Transverse colon (tissue), 4 donors: Measurements from ENCODE around the gene GNB3.

Experiments
- EP300 ChIP-seq: sonication (generic); formaldehyde crosslinking; IDR thresholded peaks from one replicate; pipeline ENCODE4 v1.6.1; 2017; ENCODE audit warnings: antibody characterized with exemption, low read depth
- POLR2AphosphoS5 ChIP-seq, 3 donors: sonication (generic); formaldehyde crosslinking; IDR thresholded peaks; one replicate each; pipeline ENCODE4 v1.6.1; 2016; ENCODE audit warnings: antibody characterized with exemption in 3 of 3
- TF ChIP-seq, protein P1 (sequence below), 5 experiments: fragments of 200-600 bp in 3 of 5; fragments of 450-650 bp in 2 of 5; sonication (generic) in 3 of 5; IDR thresholded peaks; 1 replicate in 2 of 5; 2 replicates in 3 of 5; pipeline ENCODE4 v1.5.1; 2016 to 2017; ENCODE audit warnings: antibody characterized with exemption in 5 of 5, inconsistent platforms in 3 of 5, mild to moderate bottlenecking in 2 of 5, moderate library complexity in 1 of 5

DNA sequence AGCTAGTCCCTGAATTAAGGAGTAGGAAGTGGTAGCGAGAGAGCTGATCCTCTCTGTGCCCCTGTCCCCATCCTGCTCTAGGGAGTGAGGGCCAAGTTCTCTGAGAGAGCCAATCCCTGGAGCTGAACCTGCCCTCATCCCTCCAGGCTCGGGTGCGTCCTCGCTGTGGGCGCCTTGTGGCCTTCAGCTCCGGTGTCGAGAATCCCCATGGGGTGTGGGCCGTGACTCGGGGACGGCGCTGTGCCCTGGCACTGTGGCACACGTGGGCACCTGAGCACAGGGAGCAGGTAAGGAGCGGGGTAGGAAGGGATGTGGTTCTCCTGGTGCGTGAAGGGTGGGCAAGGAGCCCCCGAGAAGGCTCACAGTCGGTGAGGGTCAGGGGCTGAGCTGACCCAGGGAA, 1.9 kb upstream of the GNB3 start:
- no peak for TF ChIP-seq EP300
- TF ChIP-seq, protein P1, sequence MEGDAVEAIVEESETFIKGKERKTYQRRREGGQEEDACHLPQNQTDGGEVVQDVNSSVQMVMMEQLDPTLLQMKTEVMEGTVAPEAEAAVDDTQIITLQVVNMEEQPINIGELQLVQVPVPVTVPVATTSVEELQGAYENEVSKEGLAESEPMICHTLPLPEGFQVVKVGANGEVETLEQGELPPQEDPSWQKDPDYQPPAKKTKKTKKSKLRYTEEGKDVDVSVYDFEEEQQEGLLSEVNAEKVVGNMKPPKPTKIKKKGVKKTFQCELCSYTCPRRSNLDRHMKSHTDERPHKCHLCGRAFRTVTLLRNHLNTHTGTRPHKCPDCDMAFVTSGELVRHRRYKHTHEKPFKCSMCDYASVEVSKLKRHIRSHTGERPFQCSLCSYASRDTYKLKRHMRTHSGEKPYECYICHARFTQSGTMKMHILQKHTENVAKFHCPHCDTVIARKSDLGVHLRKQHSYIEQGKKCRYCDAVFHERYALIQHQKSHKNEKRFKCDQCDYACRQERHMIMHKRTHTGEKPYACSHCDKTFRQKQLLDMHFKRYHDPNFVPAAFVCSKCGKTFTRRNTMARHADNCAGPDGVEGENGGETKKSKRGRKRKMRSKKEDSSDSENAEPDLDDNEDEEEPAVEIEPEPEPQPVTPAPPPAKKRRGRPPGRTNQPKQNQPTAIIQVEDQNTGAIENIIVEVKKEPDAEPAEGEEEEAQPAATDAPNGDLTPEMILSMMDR (IDR thresholded peaks at IDR 0.05), result no peak
- TF ChIP-seq POLR2AphosphoS5 (IDR thresholded peaks at IDR 0.05), result no peak
